Transverse colon (tissue), 4 donors: ENCODE results near the gene ARHGEF40. TPM values are rescaled to one million over a fixed set of nuclear protein-coding genes. Genes with fewer than 3 reads are reported as not detected.

Source experiments
- DNase-seq: peaks from one replicate; pipeline ENCODE4 v3.0.0-alpha.2; 2019
- H3K27ac ChIP-seq, 4 donors: fragments of 200-600 bp; sonication (generic); 2 replicates each; pipeline ENCODE4 v1.5.1; 2016 to 2018; ENCODE audit warnings: inconsistent platforms in 4 of 4
- H3K27me3 ChIP-seq: fragments of 200-600 bp; sonication (generic); 2 replicates; pipeline ENCODE4 v1.5.1; 2017; ENCODE audit warnings: inconsistent platforms
- H3K36me3 ChIP-seq, 4 donors: fragments of 200-600 bp; sonication (generic); 2 replicates each; pipeline ENCODE4 v1.5.1; 2017 to 2019; ENCODE audit warnings: inconsistent platforms in 4 of 4
- H3K4me1 ChIP-seq, 4 donors: fragments of 200-600 bp; sonication (generic); 2 replicates each; pipeline ENCODE4 v1.5.1; 2017 to 2020; ENCODE audit warnings: inconsistent platforms in 4 of 4
- H3K4me3 ChIP-seq, 4 donors: fragments of 200-600 bp; sonication (generic); 1 replicate in 1 of 4; 2 replicates in 3 of 4; pipeline versions ENCODE4 v1.5.1 to v1.6.1; 2017 to 2019; ENCODE audit warnings: inconsistent platforms in 4 of 4
- H3K9me3 ChIP-seq, 2 donors: fragments of 200-600 bp; sonication (generic); 2 replicates each; pipeline ENCODE4 v1.5.1; 2017 to 2019; ENCODE audit warnings: inconsistent platforms in 2 of 2
- CTCF ChIP-seq, 5 experiments: fragments of 200-600 bp in 3 of 5; fragments of 450-650 bp in 2 of 5; sonication (generic) in 3 of 5; IDR thresholded peaks; 1 replicate in 2 of 5; 2 replicates in 3 of 5; pipeline ENCODE4 v1.5.1; 2016 to 2017; ENCODE audit warnings: antibody characterized with exemption in 5 of 5, inconsistent platforms in 3 of 5, mild to moderate bottlenecking in 2 of 5, moderate library complexity in 1 of 5
- EP300 ChIP-seq: sonication (generic); formaldehyde crosslinking; IDR thresholded peaks from one replicate; pipeline ENCODE4 v1.6.1; 2017; ENCODE audit warnings: antibody characterized with exemption, low read depth
- POLR2A ChIP-seq: fragments of 450-650 bp; IDR thresholded peaks from one replicate; pipeline ENCODE4 v1.6.1; 2016; ENCODE audit warnings: antibody characterized with exemption, mild to moderate bottlenecking, moderate library complexity
- POLR2AphosphoS5 ChIP-seq, 3 donors: sonication (generic); formaldehyde crosslinking; IDR thresholded peaks; one replicate each; pipeline ENCODE4 v1.6.1; 2016; ENCODE audit warnings: antibody characterized with exemption in 3 of 3
- WGBS, 2 donors: methylation state at CpG; one replicate each; pipeline ENCODE4 v1.1.5; 2018; ENCODE audit warnings: low coverage in 1 of 2; 5-methylcytosine and 5-hydroxymethylcytosine counted together
- in situ Hi-C, 4 donors: fragments of 200-750 bp; cut with MboI; loops; one replicate each; pipeline versions ENCODE4 v1.15.0 to v1.15.1; 2017; ENCODE audit warnings: low sequenced_read_pairs in 3 of 4, low pct_ligation_motif_present in 1 of 4, low pct_unique_long_range_greater_than_20kb in 1 of 4
- intact Hi-C: fragments of 100-400 bp; cut with DNase I; formaldehyde crosslinking; loops from one replicate; pipeline ENCODE4 v1.15.1; 2023; ENCODE audit warnings: low total_unique reads
- total RNA-seq, 4 donors: library from RNA; depleted of rRNA; stranded (reverse); fragments of >200 nt; gene quantifications; one replicate each; pipeline ENCODE4 v1.1.0, GENCODE V29; 2016

The ARHGEF40 gene
- total RNA-seq, 4 donors from 2014 or later = 55.6 to 138 (median 62.2) TPM

- H3K4me3 ChIP-seq = no peak overlapping the region
- peak; percentile 59 for DNase-seq
- TF ChIP-seq CTCF (IDR thresholded peaks at IDR 0.05) = peak; percentile 53 to 71 (median 59)
- TF ChIP-seq EP300 = no peak
- peak in 1 of 3 donors; percentile 21 for TF ChIP-seq POLR2AphosphoS5 (IDR thresholded peaks at IDR 0.05)
- no peak for TF ChIP-seq POLR2A
- intact Hi-C loops = no loop called here
- in situ Hi-C loops = no loop called here
- H3K4me1 ChIP-seq = peaks cover 0 to 47% (median 28%) of the 10 kb centered on the region in 4 donors
- H3K9me3 ChIP-seq = no peaks in the 10 kb centered on the region
- WGBS, 2 donors = 88% methylated on average over 42 of the region's 45 CpGs; no CpG with 5 or more reads in 1 of the 2 donors
- peaks cover 0 to 18% (median 8%) of the 10 kb centered on the region in 4 donors for H3K36me3 ChIP-seq
- no peaks in the 10 kb centered on the region for H3K27me3 ChIP-seq
- H3K27ac ChIP-seq = peak overlapping the region; percentile 50 to 65 (median 56)
Observed at GRCh38 chr14:21090194-21090939, 20.3 kb downstream of the ARHGEF40 start.

GRCh38 chr14:21090940-21091663 is 21.0 kb downstream of the ARHGEF40 start:
- Histone ChIP-seq H3K9me3 (no peaks in the 10 kb centered on the region), H3K4me3 (no peak overlapping the region), H3K27me3 (no peaks in the 10 kb centered on the region), H3K27ac (no peak overlapping the region), H3K36me3 (peaks cover 0 to 16% (median 7%) of the 10 kb centered on the region in 4 donors), H3K4me1 (peaks cover 3 to 50% (median 31%) of the 10 kb centered on the region in 4 donors)
- in situ Hi-C loops = no loop called here
- 50 to 91% methylated on average over 4 to 45 of the region's 45 CpGs for WGBS, 2 donors
- TF ChIP-seq POLR2A = no peak
- no peak for TF ChIP-seq EP300
- TF ChIP-seq CTCF (IDR thresholded peaks at IDR 0.05) = no peak
- TF ChIP-seq POLR2AphosphoS5 (IDR thresholded peaks at IDR 0.05) = no peak
- intact Hi-C loops = no loop called here
- DNase-seq = no peak

- WGBS, 2 donors = 90 to 98% methylated on average over 8 to 41 of the region's 42 CpGs
- in situ Hi-C loops = no loop called here
- TF ChIP-seq POLR2A (no peak), CTCF (IDR thresholded peaks at IDR 0.05) (no peak), EP300 (no peak), POLR2AphosphoS5 (IDR thresholded peaks at IDR 0.05) (no peak)
- Histone ChIP-seq H3K9me3 (no peaks in the 10 kb centered on the region), H3K36me3 (peaks cover 0 to 16% (median 6%) of the 10 kb centered on the region in 4 donors), H3K27me3 (no peaks in the 10 kb centered on the region), H3K4me1 (peaks cover 8 to 57% (median 38%) of the 10 kb centered on the region in 4 donors), H3K4me3 (no peak overlapping the region), H3K27ac (peak overlapping the region in 3 of 4 donors; percentile 15 to 52 (median 45))
- DNase-seq = no peak
- intact Hi-C loops = loop anchor here (1.0 to 2.0 kb wide), 2 partner anchors 12 to 23 kb away; no protein-coding TSS in a partner anchor
Observed at GRCh38 chr14:21091821-21092272, 21.7 kb downstream of the ARHGEF40 start.
